Neutrophil (primary cell): ENCODE measurements around the gene ZNF620.

Experiments used
- H3K27ac ChIP-seq: fragments of 200-600 bp; sonication (generic); 2 replicates; pipeline ENCODE4 v1.5.1; 2016; ENCODE audit warnings: mild to moderate bottlenecking, moderate library complexity
- H3K27me3 ChIP-seq: fragments of 200-600 bp; sonication (generic); 2 replicates; pipeline ENCODE4 v1.6.0; 2016; ENCODE audit warnings: mild to moderate bottlenecking
- H3K36me3 ChIP-seq: fragments of 200-600 bp; sonication (generic); 2 replicates; pipeline ENCODE4 v1.5.1; 2017
- H3K4me1 ChIP-seq, 2 experiments: fragments of 200-600 bp in 1 of 2; sonication (generic) in 1 of 2; 1 replicate in 1 of 2; 2 replicates in 1 of 2; pipeline versions ENCODE4 v1.5.1 to v1.6.1; 2013 to 2016; ENCODE audit warnings: low read depth in 1 of 2, low read length in 1 of 2, mild to moderate bottlenecking in 1 of 2, moderate library complexity in 1 of 2; ENCODE audit not compliant: control insufficient read depth in 1 of 2, insufficient read depth in 1 of 2
- H3K4me3 ChIP-seq, 2 experiments: fragments of 200-600 bp in 1 of 2; sonication (generic) in 1 of 2; 1 replicate in 1 of 2; 2 replicates in 1 of 2; pipeline ENCODE4 v1.5.1; 2013 to 2016; ENCODE audit warnings: low read depth in 1 of 2, low read length in 1 of 2, mild to moderate bottlenecking in 1 of 2, moderate library complexity in 1 of 2
- H3K9me3 ChIP-seq: fragments of 200-600 bp; sonication (generic); 2 replicates; pipeline ENCODE4 v1.5.1; 2016
- TF ChIP-seq, protein P1 (sequence below): fragments of 200-600 bp; sonication (generic); IDR thresholded peaks from 2 replicates; pipeline ENCODE4 v1.5.1; 2016; ENCODE audit warnings: antibody characterized with exemption

The ZNF620 gene

DNA sequence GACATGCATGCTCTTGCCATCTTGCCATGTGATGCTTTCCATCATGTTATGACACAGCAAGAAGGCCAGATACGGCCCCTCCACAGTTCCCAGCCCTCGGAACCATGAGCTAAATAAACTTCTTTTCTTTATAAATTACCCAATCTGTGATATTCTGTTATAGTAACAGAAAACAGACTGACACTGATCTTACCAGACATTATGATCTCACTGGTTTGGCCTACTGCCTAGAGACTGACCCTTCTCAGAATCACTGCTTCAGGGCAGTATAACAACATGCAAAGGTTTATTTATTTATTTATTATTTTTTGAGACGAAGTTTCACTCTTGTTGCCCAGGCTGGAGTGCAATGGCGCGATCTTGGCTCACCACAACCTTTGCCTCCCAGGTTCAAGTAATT is 14.9 kb upstream of the ZNF620 start:
- Histone ChIP-seq H3K27me3 (no peaks in the 10 kb centered on the region), H3K9me3 (no peaks in the 10 kb centered on the region), H3K4me3 (no peak overlapping the region), H3K36me3 (peaks cover 19% of the 10 kb centered on the region), H3K27ac (no peak overlapping the region), H3K4me1 (no peaks in the 10 kb centered on the region)
- TF ChIP-seq, protein P1, sequence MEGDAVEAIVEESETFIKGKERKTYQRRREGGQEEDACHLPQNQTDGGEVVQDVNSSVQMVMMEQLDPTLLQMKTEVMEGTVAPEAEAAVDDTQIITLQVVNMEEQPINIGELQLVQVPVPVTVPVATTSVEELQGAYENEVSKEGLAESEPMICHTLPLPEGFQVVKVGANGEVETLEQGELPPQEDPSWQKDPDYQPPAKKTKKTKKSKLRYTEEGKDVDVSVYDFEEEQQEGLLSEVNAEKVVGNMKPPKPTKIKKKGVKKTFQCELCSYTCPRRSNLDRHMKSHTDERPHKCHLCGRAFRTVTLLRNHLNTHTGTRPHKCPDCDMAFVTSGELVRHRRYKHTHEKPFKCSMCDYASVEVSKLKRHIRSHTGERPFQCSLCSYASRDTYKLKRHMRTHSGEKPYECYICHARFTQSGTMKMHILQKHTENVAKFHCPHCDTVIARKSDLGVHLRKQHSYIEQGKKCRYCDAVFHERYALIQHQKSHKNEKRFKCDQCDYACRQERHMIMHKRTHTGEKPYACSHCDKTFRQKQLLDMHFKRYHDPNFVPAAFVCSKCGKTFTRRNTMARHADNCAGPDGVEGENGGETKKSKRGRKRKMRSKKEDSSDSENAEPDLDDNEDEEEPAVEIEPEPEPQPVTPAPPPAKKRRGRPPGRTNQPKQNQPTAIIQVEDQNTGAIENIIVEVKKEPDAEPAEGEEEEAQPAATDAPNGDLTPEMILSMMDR = no peak

DNA sequence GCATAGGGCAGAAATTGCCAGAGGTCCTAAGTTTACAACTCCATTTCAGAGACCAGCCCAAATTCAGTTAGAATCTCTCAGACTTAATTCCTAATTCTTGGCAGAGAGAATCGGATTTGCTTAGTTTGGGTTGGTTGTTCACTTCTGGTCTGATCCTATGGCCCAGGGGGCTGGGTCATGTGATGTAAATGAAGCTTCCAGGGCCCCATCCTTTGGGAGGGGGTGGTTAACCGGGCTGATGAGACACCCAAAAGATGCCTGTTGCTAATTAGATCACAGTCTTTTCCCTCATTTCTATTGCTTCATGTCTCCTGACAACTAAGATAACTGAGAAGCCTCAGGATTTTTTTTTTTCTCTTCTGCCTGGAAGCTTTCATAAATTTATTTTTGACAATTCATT is 11.1 kb upstream of the ZNF620 start:
- no peaks in the 10 kb centered on the region for H3K36me3 ChIP-seq
- H3K4me1 ChIP-seq = no peaks in the 10 kb centered on the region
- no peak overlapping the region for H3K27ac ChIP-seq
- H3K4me3 ChIP-seq = no peak overlapping the region
- TF ChIP-seq, protein P1 = no peak
- no peaks in the 10 kb centered on the region for H3K27me3 ChIP-seq
- no peaks in the 10 kb centered on the region for H3K9me3 ChIP-seq

DNA sequence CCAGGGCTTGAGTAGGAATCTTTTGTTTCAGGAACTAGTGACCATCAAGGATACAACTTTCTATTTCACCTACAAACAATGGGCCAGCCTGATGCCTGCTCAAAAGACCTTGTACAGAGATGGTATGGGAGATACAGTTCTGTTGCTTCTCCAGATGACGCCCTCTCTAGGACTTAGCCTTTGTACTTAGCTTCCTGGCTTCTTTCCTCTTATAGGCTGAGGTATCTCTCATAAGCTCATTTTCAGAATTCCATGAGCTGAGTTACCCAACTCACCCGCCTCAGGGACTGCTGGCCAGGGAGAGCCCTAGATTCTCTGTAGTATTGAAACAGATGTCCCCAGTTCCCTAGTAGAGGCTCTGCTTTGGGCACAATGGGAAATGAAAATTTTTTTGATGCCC is 8.6 kb upstream of the ZNF620 start:
- H3K27ac ChIP-seq = no peak overlapping the region
- no peak overlapping the region for H3K4me3 ChIP-seq
- H3K36me3 ChIP-seq = no peaks in the 10 kb centered on the region
- H3K9me3 ChIP-seq = no peaks in the 10 kb centered on the region
- no peaks in the 10 kb centered on the region for H3K4me1 ChIP-seq
- TF ChIP-seq, protein P1 = no peak
- no peaks in the 10 kb centered on the region for H3K27me3 ChIP-seq

DNA sequence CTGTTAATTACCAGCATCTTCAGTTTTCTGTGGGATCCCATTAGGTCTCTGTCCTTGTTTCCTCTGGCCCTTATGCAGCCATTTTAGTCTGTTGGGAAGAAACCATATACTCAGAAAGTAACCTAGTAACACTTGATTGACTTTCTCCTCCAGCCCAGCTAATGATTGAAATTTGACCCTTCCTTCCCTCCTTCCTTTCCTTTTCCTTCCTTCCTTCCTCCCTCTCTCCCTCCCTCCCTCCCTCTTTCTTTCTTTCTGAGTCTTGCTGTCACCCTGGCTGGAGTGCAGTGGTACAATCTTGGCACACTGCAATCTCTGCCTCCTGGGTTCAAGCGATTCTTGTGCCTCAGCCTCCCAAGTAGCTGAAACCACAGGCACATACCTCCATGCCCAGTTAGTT is 5.9 kb upstream of the ZNF620 start:
- Histone ChIP-seq H3K4me1 (peaks cover 4% of the 10 kb centered on the region in 2 experiments), H3K9me3 (no peaks in the 10 kb centered on the region), H3K27ac (no peak overlapping the region), H3K4me3 (no peak overlapping the region), H3K27me3 (no peaks in the 10 kb centered on the region), H3K36me3 (no peaks in the 10 kb centered on the region)
- TF ChIP-seq, protein P1 = no peak

DNA sequence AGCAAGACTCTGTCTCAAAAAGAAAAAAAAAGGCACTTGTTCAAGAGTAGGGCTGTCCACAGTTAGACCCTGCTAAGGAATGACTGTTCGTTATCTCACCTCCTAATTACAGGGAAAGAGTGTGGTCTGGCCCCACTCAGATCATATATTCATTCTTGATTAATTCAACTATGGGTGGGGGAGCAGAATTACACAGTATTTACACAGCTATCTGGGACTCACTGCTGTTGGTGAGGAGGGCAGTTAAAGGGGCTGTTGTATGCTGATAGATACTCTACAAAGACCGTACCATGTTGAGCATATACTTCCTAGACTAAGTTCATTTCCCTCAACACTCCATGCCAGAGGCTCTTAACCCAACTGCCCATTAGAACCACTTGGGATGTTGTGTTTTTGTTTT is 3.8 kb upstream of the ZNF620 start:
- no peak overlapping the region for H3K4me3 ChIP-seq
- no peaks in the 10 kb centered on the region for H3K36me3 ChIP-seq
- no peaks in the 10 kb centered on the region for H3K27me3 ChIP-seq
- H3K9me3 ChIP-seq = no peaks in the 10 kb centered on the region
- H3K4me1 ChIP-seq = peaks cover 18 to 19% of the 10 kb centered on the region in 2 experiments
- H3K27ac ChIP-seq = no peak overlapping the region
- TF ChIP-seq, protein P1 = no peak
